Trophoblast cell (in vitro differentiated cells and primary cell): ENCODE results near the gene FBXO31.
A peak's percentile ranks its signal among the peaks of the same experiment; 100 is the strongest.

Experiments
- DNase-seq, 2 donors: peaks; one replicate each; pipeline ENCODE4 v3.0.0-alpha.2; 2016
- H2AFZ ChIP-seq: 2 replicates; pipeline ENCODE4 v1.6.1; 2013; ENCODE audit warnings: low read length, moderate library complexity, mild to moderate bottlenecking; ENCODE audit not compliant: insufficient read depth, poor library complexity
- H2AK5ac ChIP-seq: 2 replicates; pipeline ENCODE4 v1.6.1; 2013; ENCODE audit warnings: mild to moderate bottlenecking, low read length
- H2BK120ac ChIP-seq: 2 replicates; pipeline ENCODE4 v1.6.1; 2013; ENCODE audit warnings: low read length, mild to moderate bottlenecking, moderate library complexity; ENCODE audit not compliant: insufficient read depth, poor library complexity
- H2BK12ac ChIP-seq: 2 replicates; pipeline ENCODE4 v1.6.1; 2013; ENCODE audit warnings: mild to moderate bottlenecking, low read length, moderate library complexity
- H2BK5ac ChIP-seq: 2 replicates; pipeline ENCODE4 v1.6.1; 2013; ENCODE audit warnings: low read length, low read depth, moderate library complexity, mild to moderate bottlenecking; ENCODE audit not compliant: poor library complexity
- H3K14ac ChIP-seq: 2 replicates; pipeline ENCODE4 v1.6.1; 2013; ENCODE audit warnings: mild to moderate bottlenecking, low read length
- H3K18ac ChIP-seq: 2 replicates; pipeline ENCODE4 v1.6.1; 2013; ENCODE audit warnings: mild to moderate bottlenecking, low read length
- H3K23ac ChIP-seq: 2 replicates; pipeline ENCODE4 v1.6.1; 2013; ENCODE audit warnings: low read length
- H3K27ac ChIP-seq: 2 replicates; pipeline ENCODE4 v1.5.1; 2013; ENCODE audit warnings: low read depth, mild to moderate bottlenecking, inconsistent platforms, low read length, moderate library complexity
- H3K27me3 ChIP-seq: 2 replicates; pipeline ENCODE4 v1.6.1; 2013; ENCODE audit warnings: inconsistent platforms, mild to moderate bottlenecking, low read length, moderate library complexity; ENCODE audit not compliant: insufficient read depth
- H3K36me3 ChIP-seq, 2 experiments: 1 replicate in 1 of 2; 2 replicates in 1 of 2; pipeline ENCODE4 v1.6.1; 2013; ENCODE audit warnings: low read length in 2 of 2, mild to moderate bottlenecking in 2 of 2, moderate library complexity in 1 of 2; ENCODE audit not compliant: insufficient read depth in 2 of 2, control insufficient read depth in 1 of 2
- H3K4ac ChIP-seq: 2 replicates; pipeline ENCODE4 v1.6.1; 2013; ENCODE audit warnings: low read depth, mild to moderate bottlenecking, low read length, moderate library complexity
- H3K4me1 ChIP-seq, 2 experiments: 1 replicate in 1 of 2; 2 replicates in 1 of 2; pipeline ENCODE4 v1.6.1; 2013; ENCODE audit warnings: low read length in 2 of 2, mild to moderate bottlenecking in 2 of 2, moderate library complexity in 1 of 2; ENCODE audit not compliant: insufficient read depth in 2 of 2, control insufficient read depth in 1 of 2
- H3K4me2 ChIP-seq: 2 replicates; pipeline ENCODE4 v1.6.1; 2013; ENCODE audit warnings: inconsistent platforms, mild to moderate bottlenecking, low read length, moderate library complexity
- H3K4me3 ChIP-seq: 2 replicates; pipeline ENCODE4 v1.5.1; 2013; ENCODE audit warnings: mild to moderate bottlenecking, low read depth, low read length, inconsistent platforms
- H3K79me1 ChIP-seq: one replicate; pipeline ENCODE4 v1.6.1; 2013; ENCODE audit warnings: low read length
- H3K79me2 ChIP-seq: 2 replicates; pipeline ENCODE4 v1.6.1; 2013; ENCODE audit warnings: low read length, mild to moderate bottlenecking; ENCODE audit not compliant: control insufficient read depth, insufficient read depth, poor library complexity
- H3K9ac ChIP-seq: 2 replicates; pipeline ENCODE4 v1.6.1; 2013; ENCODE audit warnings: mild to moderate bottlenecking, low read length
- H3K9me3 ChIP-seq: 2 replicates; pipeline ENCODE4 v1.6.1; 2013; ENCODE audit warnings: low read depth, mild to moderate bottlenecking, control low read depth, inconsistent platforms, low read length; ENCODE audit not compliant: insufficient read depth
- H4K12ac ChIP-seq: 2 replicates; pipeline ENCODE4 v1.6.1; 2013; ENCODE audit warnings: low read depth, mild to moderate bottlenecking, low read length, moderate library complexity
- H4K8ac ChIP-seq: 2 replicates; pipeline ENCODE4 v1.6.1; 2013; ENCODE audit warnings: low read depth, mild to moderate bottlenecking, low read length, moderate library complexity
- H4K91ac ChIP-seq: one replicate; pipeline ENCODE4 v1.6.1; 2013; ENCODE audit warnings: low read depth, mild to moderate bottlenecking, low read length, moderate library complexity
- WGBS: extraction: QIAGEN DNeasy Blood & Tissue Kit; methylation state at CpG from one replicate; pipeline ENCODE4 v1.1.7; 2013; ENCODE audit warnings: missing lambda C conversion rate; ENCODE audit not compliant: insufficient read length, insufficient coverage; ENCODE audit errors: extremely low coverage; 5-methylcytosine and 5-hydroxymethylcytosine counted together

FBXO31 gene

DNA sequence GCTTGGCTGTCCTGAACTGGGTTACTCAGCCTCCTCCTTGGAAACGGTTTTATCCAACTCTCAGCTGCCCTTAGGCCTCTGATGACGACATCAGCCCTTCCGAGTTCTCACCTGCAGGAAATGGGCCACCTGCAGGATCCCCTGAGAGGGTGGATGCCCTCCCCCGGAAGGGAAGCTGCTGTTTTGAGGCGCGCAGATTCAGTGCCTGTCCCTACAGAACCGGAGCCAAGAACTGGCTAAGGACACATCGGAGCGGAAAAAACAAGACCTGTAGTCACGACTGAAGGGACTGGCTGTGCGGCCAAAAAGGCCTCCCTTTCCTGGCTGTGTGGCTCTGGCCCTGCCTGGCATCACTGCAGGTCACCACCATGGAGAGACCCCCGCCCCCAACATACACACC is 54.7 kb downstream of the FBXO31 start:
- Histone ChIP-seq H2BK5ac (no peak overlapping the region), H3K9ac (no peak overlapping the region), H3K9me3 (peaks cover 2% of the 10 kb centered on the region), H3K18ac (no peak overlapping the region), H3K79me1 (no peaks in the 10 kb centered on the region), H3K4me3 (no peak overlapping the region), H3K27ac (no peak overlapping the region), H2BK120ac (no peak overlapping the region), H3K4me1 (no peaks in the 10 kb centered on the region), H3K4ac (no peak overlapping the region), H3K23ac (no peak overlapping the region), H3K4me2 (no peak overlapping the region), H3K36me3 (peaks cover 28 to 31% of the 10 kb centered on the region in 2 experiments), H3K14ac (no peak overlapping the region), H3K27me3 (no peaks in the 10 kb centered on the region), H2AFZ (no peak overlapping the region), H4K91ac (no peak overlapping the region), H3K79me2 (no peaks in the 10 kb centered on the region), H4K8ac (no peak overlapping the region), H2AK5ac (no peak overlapping the region), H4K12ac (no peak overlapping the region), H2BK12ac (no peak overlapping the region)
- WGBS: no CpG with 5 or more reads among the region's 12 CpGs
- DNase-seq: peak in 1 of 2 donors; percentile 6

DNA sequence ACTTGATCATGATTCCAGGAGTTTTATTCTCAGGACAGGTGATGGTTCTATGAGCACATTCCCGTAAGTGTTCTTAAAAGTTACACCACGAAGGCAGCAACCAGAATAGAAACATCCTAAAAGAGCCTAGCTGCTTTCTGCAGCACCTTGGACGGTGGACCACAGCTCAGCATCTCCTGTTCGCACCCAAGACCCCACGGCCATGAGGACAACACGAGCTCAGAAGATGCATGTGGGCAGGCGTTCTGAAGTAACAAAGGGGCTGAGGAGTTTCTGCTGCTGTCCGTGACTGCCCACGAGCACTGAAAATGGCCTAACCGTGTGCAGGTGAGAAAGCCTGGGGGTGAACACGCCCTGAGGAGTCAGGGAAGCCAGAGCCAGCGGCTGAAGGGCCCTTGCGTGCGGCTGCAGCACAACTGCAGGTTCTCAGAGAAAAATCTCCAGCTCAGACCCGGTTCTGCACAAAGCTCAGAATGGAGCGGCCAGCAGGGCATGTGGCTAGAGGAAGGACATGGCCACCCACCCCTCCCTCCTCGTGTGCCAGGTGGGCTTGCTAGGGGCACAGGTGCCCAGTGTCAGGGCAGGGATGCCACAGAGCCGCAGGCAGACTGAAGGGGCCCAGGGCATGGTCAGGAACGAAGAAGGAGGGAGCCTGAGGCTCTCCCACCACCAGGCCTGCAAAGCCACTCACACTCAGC is 55.6 kb downstream of the FBXO31 start:
- Histone ChIP-seq H2BK120ac (no peak overlapping the region), H2BK5ac (no peak overlapping the region), H3K9me3 (no peaks in the 10 kb centered on the region), H3K4me2 (no peak overlapping the region), H3K14ac (no peak overlapping the region), H4K8ac (no peak overlapping the region), H4K91ac (no peak overlapping the region), H2AFZ (no peak overlapping the region), H3K4me3 (no peak overlapping the region), H3K27ac (no peak overlapping the region), H3K79me1 (no peaks in the 10 kb centered on the region), H3K4me1 (no peaks in the 10 kb centered on the region), H3K27me3 (no peaks in the 10 kb centered on the region), H3K36me3 (peaks cover 21 to 23% of the 10 kb centered on the region in 2 experiments), H3K23ac (no peak overlapping the region), H4K12ac (no peak overlapping the region), H3K4ac (no peak overlapping the region), H3K18ac (no peak overlapping the region), H2BK12ac (no peak overlapping the region), H3K9ac (no peak overlapping the region), H2AK5ac (no peak overlapping the region), H3K79me2 (no peaks in the 10 kb centered on the region)
- no peak for DNase-seq
- no CpG with 5 or more reads among the region's 19 CpGs for WGBS

DNA sequence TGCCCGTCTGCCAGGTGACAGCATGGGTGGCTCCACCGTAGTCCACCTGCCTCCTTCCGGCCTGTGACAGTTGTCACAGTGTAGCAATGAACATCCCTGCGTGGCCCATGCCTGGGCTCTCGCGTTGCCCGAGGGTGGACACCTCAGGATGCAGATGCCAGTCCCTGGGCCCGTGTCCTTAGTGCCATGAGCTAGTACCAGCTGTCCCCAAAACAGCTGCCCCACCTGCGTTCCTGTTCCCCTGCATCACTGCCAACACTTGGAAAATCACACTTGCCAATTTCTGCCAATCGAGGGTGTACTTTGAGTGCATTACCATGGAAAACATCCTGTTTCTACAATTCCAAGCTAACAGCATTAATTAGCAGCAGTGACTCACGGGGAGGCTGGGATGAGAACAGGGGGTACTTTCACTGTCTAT is 57.4 kb downstream of the FBXO31 start:
- no peak overlapping the region for H2BK5ac ChIP-seq
- H3K14ac ChIP-seq: no peak overlapping the region
- no peak overlapping the region for H4K12ac ChIP-seq
- no CpG with 5 or more reads among the region's 11 CpGs for WGBS
- H3K79me1 ChIP-seq: no peaks in the 10 kb centered on the region
- H3K4me2 ChIP-seq: no peak overlapping the region
- H3K9ac ChIP-seq: no peak overlapping the region
- DNase-seq: no peak
- no peak overlapping the region for H2AFZ ChIP-seq
- H2AK5ac ChIP-seq: no peak overlapping the region
- peaks cover 16 to 19% of the 10 kb centered on the region in 2 experiments for H3K36me3 ChIP-seq
- no peak overlapping the region for H3K18ac ChIP-seq
- H3K4me1 ChIP-seq: no peaks in the 10 kb centered on the region
- H4K8ac ChIP-seq: no peak overlapping the region
- no peak overlapping the region for H3K4ac ChIP-seq
- no peak overlapping the region for H4K91ac ChIP-seq
- H3K4me3 ChIP-seq: no peak overlapping the region
- H2BK120ac ChIP-seq: no peak overlapping the region
- H3K9me3 ChIP-seq: no peaks in the 10 kb centered on the region
- H3K79me2 ChIP-seq: no peaks in the 10 kb centered on the region
- H3K27me3 ChIP-seq: no peaks in the 10 kb centered on the region
- no peak overlapping the region for H2BK12ac ChIP-seq
- no peak overlapping the region for H3K23ac ChIP-seq
- H3K27ac ChIP-seq: no peak overlapping the region

DNA sequence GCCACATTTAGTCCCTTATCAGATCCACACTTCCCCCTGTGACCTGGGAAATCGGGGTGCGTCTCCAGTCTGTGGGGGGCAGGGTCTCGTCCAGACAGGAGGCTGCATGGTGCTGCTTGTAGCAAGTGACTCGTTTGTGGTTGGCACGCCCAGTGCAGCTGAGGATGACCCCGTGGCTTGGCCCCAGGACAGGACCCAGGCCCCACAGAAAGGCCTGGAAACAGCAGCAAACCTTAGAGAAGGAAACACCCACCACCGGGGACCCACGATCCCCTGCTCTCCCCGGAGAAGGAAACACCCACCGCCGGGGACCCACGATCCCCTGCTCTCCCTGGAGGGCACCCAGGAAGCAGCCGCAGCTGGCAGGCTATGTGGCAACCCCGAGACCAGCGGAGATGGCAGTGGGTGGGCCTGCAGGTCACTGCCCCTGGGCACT is 58.1 kb downstream of the FBXO31 start:
- H4K8ac ChIP-seq: no peak overlapping the region
- no peak overlapping the region for H3K23ac ChIP-seq
- H3K27me3 ChIP-seq: no peaks in the 10 kb centered on the region
- H2BK5ac ChIP-seq: no peak overlapping the region
- no peaks in the 10 kb centered on the region for H3K4me1 ChIP-seq
- no peak overlapping the region for H3K9ac ChIP-seq
- H3K4me2 ChIP-seq: no peak overlapping the region
- no peak overlapping the region for H4K91ac ChIP-seq
- H2BK12ac ChIP-seq: no peak overlapping the region
- no peak overlapping the region for H2BK120ac ChIP-seq
- H2AK5ac ChIP-seq: no peak overlapping the region
- no peaks in the 10 kb centered on the region for H3K79me2 ChIP-seq
- no peaks in the 10 kb centered on the region for H3K79me1 ChIP-seq
- DNase-seq: no peak
- WGBS: no CpG with 5 or more reads among the region's 15 CpGs
- no peak overlapping the region for H3K27ac ChIP-seq
- H2AFZ ChIP-seq: no peak overlapping the region
- no peaks in the 10 kb centered on the region for H3K9me3 ChIP-seq
- no peak overlapping the region for H3K4ac ChIP-seq
- H4K12ac ChIP-seq: no peak overlapping the region
- H3K18ac ChIP-seq: no peak overlapping the region
- H3K36me3 ChIP-seq: peaks cover 9 to 13% of the 10 kb centered on the region in 2 experiments
- no peak overlapping the region for H3K4me3 ChIP-seq
- H3K14ac ChIP-seq: no peak overlapping the region
